HG03520 (cell line): ENCODE measurements around the gene TSPEAR.
"Not testable (repeated sequence)": the region's sequence is repeated elsewhere in the genome, so short reads cannot be mapped to it uniquely, and the experiment has no call there.

Experiments used
- ATAC-seq: cut with Tn5 transposase; IDR thresholded peaks from one replicate; pipeline ENCODE4 v1.9.1; 2021; ENCODE audit warnings: mild to moderate bottlenecking, moderate library complexity; ENCODE audit not compliant: unreplicated experiment

The TSPEAR gene

GRCh38 chr21:44574457-44575306, 136.7 kb downstream of the TSPEAR start:
- ATAC-seq = no peak

DNA sequence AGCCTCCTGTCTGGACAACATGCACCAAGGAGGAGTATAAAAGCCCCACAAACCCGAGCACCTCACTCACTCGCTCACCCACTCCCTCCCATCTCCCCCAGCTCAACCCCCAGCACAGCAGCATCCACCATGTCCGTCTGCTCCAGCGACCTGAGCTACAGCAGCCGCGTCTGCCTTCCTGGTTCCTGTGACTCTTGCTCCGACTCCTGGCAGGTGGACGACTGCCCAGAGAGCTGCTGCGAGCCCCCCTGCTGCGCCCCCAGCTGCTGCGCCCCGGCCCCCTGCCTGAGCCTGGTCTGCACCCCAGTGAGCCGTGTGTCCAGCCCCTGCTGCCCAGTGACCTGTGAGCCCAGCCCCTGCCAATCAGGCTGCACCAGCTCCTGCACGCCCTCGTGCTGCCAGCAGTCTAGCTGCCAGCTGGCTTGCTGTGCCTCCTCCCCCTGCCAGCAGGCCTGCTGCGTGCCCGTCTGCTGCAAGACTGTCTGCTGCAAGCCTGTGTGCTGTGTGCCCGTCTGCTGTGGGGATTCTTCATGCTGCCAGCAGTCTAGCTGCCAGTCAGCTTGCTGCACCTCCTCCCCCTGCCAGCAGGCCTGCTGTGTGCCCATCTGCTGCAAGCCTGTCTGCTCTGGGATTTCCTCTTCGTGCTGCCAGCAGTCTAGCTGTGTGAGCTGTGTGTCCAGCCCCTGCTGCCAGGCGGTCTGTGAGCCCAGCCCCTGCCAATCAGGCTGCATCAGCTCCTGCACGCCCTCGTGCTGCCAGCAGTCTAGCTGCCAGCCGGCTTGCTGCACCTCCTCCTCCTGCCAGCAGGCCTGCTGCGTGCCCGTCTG, 137.5 kb downstream of the TSPEAR start, which contains the start of gene KRTAP10-4:
TSS of gene KRTAP10-4 (plus strand) at position 100 of the 827 bp plus-strand sequence. CDS start at position 130, 30 bp downstream.
- not testable (repeated sequence) for ATAC-seq

DNA sequence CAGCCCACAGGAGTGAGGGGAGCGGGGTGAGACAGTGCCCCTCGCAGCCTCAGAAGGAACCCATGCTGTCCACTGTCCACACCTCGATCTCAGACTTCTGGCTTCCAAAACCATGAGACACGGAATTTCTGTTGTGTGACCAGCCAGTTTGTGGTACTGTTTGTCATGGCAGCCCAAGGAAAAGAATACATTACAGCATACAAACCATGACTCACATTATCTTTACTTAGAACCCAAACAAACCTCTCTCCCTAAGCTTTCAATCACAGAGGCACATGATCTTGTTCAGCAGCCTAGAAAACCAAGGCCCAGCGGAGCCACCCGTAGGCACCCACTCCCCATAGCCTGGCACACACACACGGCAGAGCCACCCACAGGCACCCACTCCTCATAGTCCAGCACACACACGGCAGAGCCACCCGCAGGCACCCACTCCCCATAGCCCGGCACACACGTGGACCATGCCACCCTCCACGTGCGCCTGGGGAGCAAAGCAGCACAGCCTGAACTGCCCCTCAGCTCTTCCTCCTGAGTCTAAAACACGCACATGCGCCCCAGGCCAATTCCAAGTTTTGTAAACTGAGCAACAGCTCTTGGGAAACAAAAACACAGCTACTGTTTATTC, 138.3 kb downstream of the TSPEAR start:
- ATAC-seq = no peak

DNA sequence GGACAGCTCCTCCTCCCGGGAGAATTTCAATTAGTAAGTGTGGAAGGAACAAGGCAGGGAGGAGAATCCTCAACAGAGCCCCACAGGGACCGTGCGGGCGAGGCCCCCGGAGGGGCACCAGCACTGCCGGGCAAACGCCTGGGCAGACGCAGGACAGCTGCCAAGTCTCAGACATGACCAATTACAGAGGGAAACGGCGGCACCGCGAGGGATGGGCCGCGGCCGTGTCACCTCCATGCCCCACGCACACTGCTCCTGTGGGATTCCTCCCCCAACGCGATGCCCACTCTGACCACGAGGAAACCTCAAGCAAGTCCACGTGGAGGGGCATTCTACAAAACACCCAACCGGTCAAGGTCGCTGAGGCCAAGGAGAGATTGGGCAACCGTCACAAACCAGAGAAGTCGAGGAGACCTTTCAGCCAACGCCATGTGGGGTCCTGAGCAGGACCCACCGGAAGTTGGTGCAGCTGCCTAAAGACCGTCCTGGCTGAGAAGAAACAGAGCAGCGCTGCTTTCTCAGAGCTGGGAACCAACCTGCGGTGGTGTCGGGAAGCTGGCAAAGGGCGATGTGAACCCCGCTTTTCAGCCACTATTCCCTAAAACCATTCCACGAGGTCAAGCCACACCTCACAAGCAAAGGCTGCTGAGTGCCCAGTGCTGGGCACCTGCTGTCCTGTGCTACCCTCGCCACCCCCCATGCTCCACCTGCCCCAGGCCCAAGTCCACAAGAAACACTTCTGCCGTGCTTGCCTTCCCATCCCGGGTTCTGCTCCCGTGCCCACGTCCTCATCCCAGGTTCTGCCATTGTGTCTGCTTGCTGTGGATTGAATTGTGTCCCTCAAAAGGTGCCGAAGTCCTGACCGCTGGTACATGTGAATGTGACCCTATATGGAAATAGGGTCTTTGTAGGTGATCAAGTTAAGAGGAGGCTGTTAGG, 139.3 kb downstream of the TSPEAR start:
- no peak for ATAC-seq

- no peak for ATAC-seq
Measured at GRCh38 chr21:44571296-44571695, 140.1 kb downstream of the TSPEAR start.

DNA sequence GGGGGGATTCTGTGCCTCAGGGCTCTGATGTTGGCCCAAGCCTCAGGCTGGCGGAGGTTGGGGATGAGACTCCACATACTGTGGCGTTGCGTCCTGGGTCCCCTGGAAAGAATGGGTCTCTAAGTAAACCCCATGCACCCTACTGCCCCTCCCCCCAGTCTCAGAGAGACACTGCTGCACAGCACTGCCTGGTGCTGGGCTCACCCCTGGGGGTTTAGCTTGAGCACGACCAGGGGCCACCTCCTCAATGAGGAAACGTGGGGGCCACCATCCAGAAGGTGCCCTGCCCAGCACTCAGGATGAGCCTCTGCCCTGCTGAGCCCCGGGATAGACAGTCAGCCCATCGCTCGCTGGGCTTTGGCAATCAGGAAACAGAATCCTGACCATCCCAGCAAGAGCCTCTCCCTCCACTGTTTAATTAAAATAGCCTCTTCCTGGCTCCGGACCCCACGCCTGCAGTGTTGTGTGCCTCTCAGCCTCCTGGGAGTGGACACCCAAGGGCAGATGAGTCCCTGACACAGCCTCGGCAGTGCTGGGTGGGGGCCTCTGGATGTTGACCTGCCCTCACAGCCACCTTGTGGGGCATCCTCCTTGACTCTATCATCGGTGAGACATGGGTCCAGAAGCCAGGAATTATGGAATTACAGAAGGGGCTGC, 141.4 kb downstream of the TSPEAR start:
- ATAC-seq = no peak

- no peak for ATAC-seq
Measured at GRCh38 chr21:44568667-44569556, 142.5 kb downstream of the TSPEAR start.

- ATAC-seq = no peak
Measured at GRCh38 chr21:44568261-44568660, 143.1 kb downstream of the TSPEAR start.

- no peak for ATAC-seq
Measured at GRCh38 chr21:44567481-44568171, 143.7 kb downstream of the TSPEAR start.

DNA sequence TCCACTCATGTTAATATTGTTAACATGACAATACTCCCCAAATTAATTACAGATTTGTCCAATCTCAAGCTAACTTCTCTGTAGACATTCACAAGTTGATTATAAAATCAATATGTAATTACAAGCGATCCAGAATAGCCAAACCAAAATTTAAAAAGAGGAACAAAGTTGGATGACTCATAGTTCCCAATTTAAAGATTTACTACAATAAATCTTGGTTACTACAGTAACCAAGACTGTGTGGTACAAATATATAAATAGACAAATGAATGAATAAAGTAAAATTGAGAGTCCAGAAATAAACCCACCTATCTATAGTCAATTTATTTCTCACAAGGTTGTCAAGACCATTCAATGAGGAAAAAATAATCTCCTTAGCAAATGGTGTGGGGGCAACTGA, 145.0 kb downstream of the TSPEAR start:
- no peak for ATAC-seq

DNA sequence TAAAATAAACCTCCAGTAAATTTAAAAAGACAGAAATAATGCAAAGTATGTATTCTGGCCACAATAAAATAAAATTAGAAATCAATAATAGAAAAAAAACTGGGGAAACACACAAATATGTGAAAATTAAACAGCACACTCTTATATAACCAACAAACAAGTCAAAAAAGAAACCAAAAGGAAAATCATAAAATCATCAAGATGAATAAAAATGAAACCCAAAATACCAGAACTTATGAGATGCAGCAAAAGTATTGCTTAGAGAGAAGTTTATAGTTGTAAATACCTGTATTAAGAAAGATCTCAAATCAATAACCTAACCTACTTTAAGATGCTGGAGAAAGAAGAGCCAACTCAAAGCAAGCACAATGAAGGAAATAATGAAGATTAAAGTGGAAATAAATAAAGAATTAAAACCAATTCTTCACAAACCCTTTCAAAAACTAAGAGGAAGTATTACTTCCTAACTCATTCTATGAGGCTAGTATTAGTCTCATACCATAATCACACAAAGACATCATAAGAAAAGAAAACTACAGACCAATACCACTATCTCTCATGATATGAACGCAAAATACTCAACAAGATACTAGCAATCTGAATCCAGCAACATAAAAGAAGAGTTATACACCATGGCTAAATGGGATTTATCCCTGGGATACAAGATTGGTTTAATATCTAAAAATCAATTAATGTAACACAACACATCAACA, 146.3 kb downstream of the TSPEAR start:
- ATAC-seq = no peak

GRCh38 chr21:44564099-44564498, 147.3 kb downstream of the TSPEAR start:
- ATAC-seq = no peak

DNA sequence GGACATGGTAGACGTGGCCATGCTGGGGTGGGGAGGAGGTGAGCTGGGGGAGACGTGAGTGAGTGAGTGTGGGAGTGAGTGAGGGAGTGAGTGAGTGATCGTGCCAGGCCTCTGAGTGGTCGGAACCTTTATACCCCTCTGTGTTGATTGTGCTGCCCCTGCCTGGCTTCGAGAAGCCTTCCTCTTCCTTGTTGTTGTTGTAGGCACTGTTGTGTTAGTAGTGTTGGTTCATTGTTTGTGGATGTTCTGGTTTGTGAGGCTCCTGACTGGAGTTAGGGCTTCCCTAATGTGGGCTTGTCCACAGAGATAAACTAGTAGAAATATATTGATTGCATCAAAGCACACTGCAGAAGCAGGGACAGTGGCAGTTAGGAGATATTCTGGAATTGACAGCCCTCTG, 152.7 kb downstream of the TSPEAR start, which contains the start of gene KRTAP10-3:
TSS of gene KRTAP10-3 (minus strand) at position 101 of the 400 bp plus-strand sequence. CDS start at position 21, 80 bp downstream.
- ATAC-seq = no peak

GRCh38 chr21:44558329-44558675, 153.1 kb downstream of the TSPEAR start:
- ATAC-seq = not testable (repeated sequence)

GRCh38 chr21:44557491-44558328, 153.7 kb downstream of the TSPEAR start:
- ATAC-seq = no peak

DNA sequence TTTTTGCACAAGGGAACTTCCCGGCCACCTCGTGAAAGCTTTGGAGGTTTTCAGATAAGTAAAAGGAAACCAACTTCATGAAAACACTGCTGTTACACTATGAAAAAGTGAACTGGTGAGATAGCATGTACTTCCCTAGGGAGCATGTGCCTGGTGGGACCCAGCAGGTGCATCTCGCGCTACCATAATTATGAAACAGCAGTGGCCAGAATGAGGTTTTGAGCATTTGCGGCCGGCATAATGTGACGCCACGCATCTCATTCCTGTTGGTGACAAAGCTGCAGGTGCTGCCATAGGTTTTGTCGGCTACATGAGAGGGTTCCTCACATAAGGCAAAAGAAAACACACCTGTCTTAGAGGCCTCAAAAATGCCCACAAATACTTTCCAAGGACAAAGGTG, 154.5 kb downstream of the TSPEAR start:
- ATAC-seq = no peak
